ENCODE results near the gene PDZD2.
A peak's percentile ranks its signal among the peaks of the same experiment; 100 is the strongest.

The PDZD2 gene

DNA sequence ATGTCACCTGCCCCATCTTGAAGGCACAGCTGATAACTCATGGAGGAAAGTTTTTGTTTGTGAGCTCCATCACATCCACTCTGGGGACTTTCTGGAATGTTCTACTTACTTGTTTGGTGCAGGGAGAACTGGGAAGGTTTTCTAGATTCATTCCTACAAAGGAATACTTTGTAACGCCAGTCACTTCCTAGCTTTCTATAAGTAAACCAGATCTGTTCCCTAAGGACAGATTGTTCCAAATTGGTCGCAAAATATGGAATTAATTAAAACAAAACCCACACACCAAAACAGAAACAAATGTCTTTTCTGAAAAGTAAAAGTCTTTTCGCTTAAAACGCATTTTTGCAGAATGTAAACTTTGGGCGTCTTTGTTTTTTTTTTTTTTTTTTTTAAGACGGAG lies 167.6 kb downstream of the PDZD2 start:
- no peak for DNase-seq
- TF ChIP-seq, protein P1, sequence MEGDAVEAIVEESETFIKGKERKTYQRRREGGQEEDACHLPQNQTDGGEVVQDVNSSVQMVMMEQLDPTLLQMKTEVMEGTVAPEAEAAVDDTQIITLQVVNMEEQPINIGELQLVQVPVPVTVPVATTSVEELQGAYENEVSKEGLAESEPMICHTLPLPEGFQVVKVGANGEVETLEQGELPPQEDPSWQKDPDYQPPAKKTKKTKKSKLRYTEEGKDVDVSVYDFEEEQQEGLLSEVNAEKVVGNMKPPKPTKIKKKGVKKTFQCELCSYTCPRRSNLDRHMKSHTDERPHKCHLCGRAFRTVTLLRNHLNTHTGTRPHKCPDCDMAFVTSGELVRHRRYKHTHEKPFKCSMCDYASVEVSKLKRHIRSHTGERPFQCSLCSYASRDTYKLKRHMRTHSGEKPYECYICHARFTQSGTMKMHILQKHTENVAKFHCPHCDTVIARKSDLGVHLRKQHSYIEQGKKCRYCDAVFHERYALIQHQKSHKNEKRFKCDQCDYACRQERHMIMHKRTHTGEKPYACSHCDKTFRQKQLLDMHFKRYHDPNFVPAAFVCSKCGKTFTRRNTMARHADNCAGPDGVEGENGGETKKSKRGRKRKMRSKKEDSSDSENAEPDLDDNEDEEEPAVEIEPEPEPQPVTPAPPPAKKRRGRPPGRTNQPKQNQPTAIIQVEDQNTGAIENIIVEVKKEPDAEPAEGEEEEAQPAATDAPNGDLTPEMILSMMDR (IDR thresholded peaks at IDR 0.05; ENCODE audit: low read depth, low read length, missing control alignments): no peak
- Histone ChIP-seq H3K36me3 (replicated peaks) (no peaks in the 10 kb centered on the region), H3K27ac (no peak overlapping the region), H3K4me3 (ENCODE audit: low read depth, low read length) (no peak overlapping the region), H3K27me3 (replicated peaks) (peaks cover 10% of the 10 kb centered on the region)
- in situ Hi-C loops (cut with HindIII; ENCODE audit: low pct_ligation_motif_present, low sequenced_read_pairs): loop anchor here (25.0 kb wide), 1 partner anchor 219 kb away; no protein-coding TSS in a partner anchor

DNA sequence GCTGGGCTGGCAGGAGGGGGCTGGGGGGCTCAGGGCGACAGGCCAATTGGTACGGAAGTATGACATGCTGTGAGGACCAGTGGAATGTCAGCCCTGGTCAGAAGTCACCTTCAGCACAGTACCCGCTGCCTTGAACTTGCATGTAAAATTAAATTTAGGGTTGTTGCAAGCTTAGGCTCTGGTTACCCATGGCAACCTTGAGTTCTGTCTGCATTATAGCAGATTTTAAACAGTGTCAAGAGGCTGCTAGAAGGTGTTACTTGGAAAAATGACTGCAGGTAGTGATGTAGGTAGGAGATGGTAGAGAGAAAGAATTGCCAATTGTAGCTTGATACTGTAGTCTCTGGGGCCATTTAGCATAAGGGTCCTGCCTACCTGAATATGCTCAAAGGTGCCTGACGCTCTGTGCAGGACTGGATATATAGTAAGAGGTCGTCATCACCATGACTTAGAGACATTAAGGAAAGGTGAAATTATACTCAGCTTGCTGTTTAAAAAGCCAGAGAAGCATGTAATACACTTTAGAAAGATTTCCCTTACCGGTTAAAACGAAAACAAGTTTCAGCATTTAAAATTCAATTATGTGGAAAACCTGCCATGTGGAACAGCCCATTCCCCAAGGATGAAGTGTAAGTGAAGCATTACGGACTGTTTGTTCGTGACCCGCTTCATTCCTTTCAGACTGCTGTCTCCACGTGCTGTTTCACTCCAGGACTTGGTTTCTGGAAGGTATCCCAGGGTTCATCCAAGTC lies 169.0 kb downstream of the PDZD2 start:
- no peak for DNase-seq
- Histone ChIP-seq H3K27ac (no peak overlapping the region), H3K27me3 (replicated peaks) (peaks cover 10% of the 10 kb centered on the region), H3K36me3 (replicated peaks) (no peaks in the 10 kb centered on the region), H3K4me3 (ENCODE audit: low read depth, low read length) (no peak overlapping the region)
- TF ChIP-seq, protein P1 (IDR thresholded peaks at IDR 0.05; ENCODE audit: low read depth, low read length, missing control alignments): no peak
- in situ Hi-C loops (cut with HindIII; ENCODE audit: low pct_ligation_motif_present, low sequenced_read_pairs): loop anchor here (25.0 kb wide), 1 partner anchor 221 kb away; no protein-coding TSS in a partner anchor

DNA sequence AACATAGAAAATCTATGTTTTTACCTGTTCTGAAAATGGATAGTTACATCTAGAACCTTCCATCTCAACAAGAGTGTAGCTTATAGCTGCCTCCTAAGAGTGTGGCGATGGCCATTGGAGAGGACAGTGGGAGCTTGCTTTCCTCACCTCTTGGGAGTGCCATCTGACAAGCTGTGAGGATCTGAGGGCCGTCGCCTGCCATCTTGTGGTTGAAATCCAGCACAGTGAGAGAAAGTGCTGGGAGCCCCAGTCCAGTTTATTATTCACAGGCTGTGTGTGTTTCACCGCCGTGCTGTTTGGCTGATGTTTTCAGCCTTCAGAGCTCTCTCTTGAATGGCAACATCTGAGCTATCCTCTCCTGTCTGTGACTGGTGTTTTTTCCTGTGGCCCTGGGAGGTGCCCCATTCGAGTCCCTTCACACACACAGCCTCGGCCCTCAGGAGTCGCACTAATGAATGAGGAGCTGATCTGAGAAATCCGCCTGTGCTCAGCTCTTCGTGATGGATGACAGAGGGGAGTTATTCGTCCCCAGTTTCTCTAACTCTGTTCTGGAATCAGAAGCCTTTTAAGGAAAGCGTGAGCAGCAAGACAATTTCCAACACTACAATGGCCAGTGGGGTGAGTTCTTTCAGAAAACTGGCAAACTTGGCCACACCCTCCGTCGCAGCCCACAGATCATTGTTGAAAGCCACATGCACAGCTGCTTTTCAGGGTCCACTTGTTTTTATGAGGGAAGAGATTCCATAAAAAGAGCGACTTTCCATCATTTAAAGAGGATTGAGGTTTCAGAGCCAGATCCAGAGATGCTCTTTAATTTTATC lies 170.3 kb downstream of the PDZD2 start:
- in situ Hi-C loops (cut with HindIII; ENCODE audit: low pct_ligation_motif_present, low sequenced_read_pairs): loop anchor here (25.0 kb wide), 1 partner anchor 222 kb away; no protein-coding TSS in a partner anchor

DNA sequence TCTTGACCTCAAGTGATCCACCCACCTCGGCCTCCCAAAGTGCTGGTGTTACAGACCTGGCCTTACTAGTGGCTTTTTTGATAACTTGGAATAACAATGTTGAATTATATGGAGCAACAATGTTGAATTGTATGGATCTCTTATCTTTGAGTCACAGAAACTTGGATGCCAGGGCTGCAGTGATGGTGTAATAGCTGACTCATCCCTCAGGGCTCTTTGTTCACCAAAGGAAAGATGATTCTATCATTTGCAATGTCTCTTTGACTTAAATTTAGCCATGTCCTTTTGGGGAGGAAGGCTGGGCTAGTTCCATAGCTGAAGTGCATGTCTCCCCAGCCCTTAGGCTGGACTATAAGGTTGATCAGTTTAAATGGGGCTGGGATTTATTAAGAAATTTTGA lies 172.3 kb downstream of the PDZD2 start:
- Histone ChIP-seq H3K4me3 (ENCODE audit: low read depth, low read length) (no peak overlapping the region), H3K36me3 (replicated peaks) (no peaks in the 10 kb centered on the region), H3K27me3 (replicated peaks) (peaks cover 7% of the 10 kb centered on the region), H3K27ac (peak overlapping the region; percentile 27)
- in situ Hi-C loops (cut with HindIII; ENCODE audit: low pct_ligation_motif_present, low sequenced_read_pairs): loop anchor here (25.0 kb wide), 1 partner anchor 224 kb away; no protein-coding TSS in a partner anchor
- TF ChIP-seq, protein P1 (IDR thresholded peaks at IDR 0.05; ENCODE audit: low read depth, low read length, missing control alignments): no peak
- DNase-seq: peak; percentile 91

More for the DNA sequence above, 170.3 kb downstream of the PDZD2 start:
- Histone ChIP-seq H3K27ac (no peak overlapping the region), H3K27me3 (replicated peaks) (peaks cover 10% of the 10 kb centered on the region), H3K4me3 (ENCODE audit: low read depth, low read length) (no peak overlapping the region), H3K36me3 (replicated peaks) (no peaks in the 10 kb centered on the region)
- peak; percentile 74 for DNase-seq
- TF ChIP-seq, protein P1 (IDR thresholded peaks at IDR 0.05; ENCODE audit: low read depth, low read length, missing control alignments): peak; percentile 88

DNA sequence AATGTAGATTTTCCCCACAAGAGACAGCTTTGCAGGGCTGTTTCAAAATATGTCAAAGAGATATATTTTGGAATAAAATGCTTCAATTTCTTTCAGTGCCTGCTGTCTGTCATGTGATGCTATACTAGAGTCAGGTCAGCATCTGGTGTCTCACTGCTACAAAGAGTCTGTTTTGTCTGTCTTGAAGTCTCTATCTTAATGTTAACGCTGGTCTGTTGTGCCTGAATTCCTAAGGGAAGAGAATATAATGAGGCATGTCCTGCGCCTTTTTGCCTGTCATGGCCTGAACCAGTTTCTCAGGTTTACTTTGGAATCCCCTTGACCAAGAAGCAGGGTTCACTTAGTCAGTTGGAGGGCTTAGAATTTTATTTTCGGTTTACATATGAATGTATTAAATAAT lies 176.4 kb downstream of the PDZD2 start:
- in situ Hi-C loops (cut with HindIII; ENCODE audit: low pct_ligation_motif_present, low sequenced_read_pairs): loop anchor here (25.0 kb wide), 1 partner anchor 228 kb away; no protein-coding TSS in a partner anchor
- Histone ChIP-seq H3K27ac (no peak overlapping the region), H3K36me3 (replicated peaks) (no peaks in the 10 kb centered on the region), H3K4me3 (ENCODE audit: low read depth, low read length) (no peak overlapping the region), H3K27me3 (replicated peaks) (no peaks in the 10 kb centered on the region)
- TF ChIP-seq, protein P1 (IDR thresholded peaks at IDR 0.05; ENCODE audit: low read depth, low read length, missing control alignments): no peak
- no peak for DNase-seq

All from brain microvascular endothelial cell (primary cell).